Heart right ventricle (tissue), 16 donors: ENCODE results near the gene ESPL1. TPM values are rescaled to one million over a fixed set of nuclear protein-coding genes. Genes with fewer than 3 reads are reported as not detected.
A peak's percentile ranks its signal among the peaks of the same experiment; 100 is the strongest.

Source experiments
- ATAC-seq, 8 donors: fragments of 200-7000 bp; cut with Tn5 transposase; one replicate each; pipeline ENCODE4 v1.9.1; 2020; ENCODE audit warnings: mild to moderate bottlenecking in 8 of 8, moderate library complexity in 8 of 8, moderate number of reproducible peaks in 1 of 8
- DNase-seq, 2 donors: peaks; one replicate each; pipeline ENCODE4 v3.0.0-alpha.2; 2020
- H3K27ac ChIP-seq, 10 donors: fragments of 200-600 bp; sonication (generic) in 2 of 10; one replicate each; pipeline versions ENCODE4 v1.5.0 to v1.8.0; 2020 to 2022; ENCODE audit warnings: mild to moderate bottlenecking in 3 of 10
- H3K27me3 ChIP-seq, 7 donors: fragments of 200-600 bp; one replicate each; pipeline ENCODE4 v1.8.0; 2021 to 2022; ENCODE audit warnings: mild to moderate bottlenecking in 2 of 7
- H3K36me3 ChIP-seq, 9 donors: fragments of 200-600 bp; sonication (generic) in 1 of 9; one replicate each; pipeline versions ENCODE4 v1.5.0 to v1.8.0; 2020 to 2022; ENCODE audit warnings: mild to moderate bottlenecking in 2 of 9
- H3K4me1 ChIP-seq, 9 donors: fragments of 200-600 bp; sonication (generic) in 1 of 9; one replicate each; pipeline versions ENCODE4 v1.5.0 to v1.8.0; 2020 to 2022; ENCODE audit warnings: mild to moderate bottlenecking in 4 of 9
- H3K4me3 ChIP-seq, 10 donors: fragments of 200-600 bp; sonication (generic) in 2 of 10; one replicate each; pipeline versions ENCODE4 v1.5.0 to v1.8.0; 2020 to 2022; ENCODE audit warnings: mild to moderate bottlenecking in 7 of 10, moderate library complexity in 2 of 10
- H3K9me3 ChIP-seq, 11 donors: fragments of 200-600 bp in 10 of 11; sonication (generic) in 2 of 11; one replicate each; pipeline versions ENCODE4 v1.5.0 to v1.8.0; 2013 to 2022; ENCODE audit warnings: mild to moderate bottlenecking in 2 of 11, control low read depth in 1 of 11, moderate library complexity in 1 of 11
- WGBS, 2 donors: extraction: QIAGEN DNeasy Blood & Tissue Kit; methylation state at CpG; one replicate each; pipeline ENCODE4 v1.1.7; 2013; ENCODE audit warnings: inconsistent platforms in 1 of 2; 5-methylcytosine and 5-hydroxymethylcytosine counted together
- intact Hi-C, 10 donors: fragments of 100-400 bp; cut with DNase I; formaldehyde crosslinking; loops; one replicate each; pipeline versions ENCODE4 v1.11.1 to v1.14.2; 2022
- polyA plus RNA-seq, 2 donors: library from polyadenylated mRNA; stranded (reverse); fragments of 200-250 nt; gene quantifications; one replicate each; pipeline ENCODE4 v1.2.3, GENCODE V29; 2013
- total RNA-seq, 10 donors: library from RNA; stranded (reverse); fragmentation: NEBNext Ultra II Directional in 3 of 10; extraction: Animal tissue kit (Norgen Biotek cat#: 25700) in 3 of 10; gene quantifications; one replicate each; pipeline versions ENCODE4 v1.2.1 to v1.2.4, GENCODE V29; 2021 to 2023
- TF ChIP-seq, protein P1 (sequence below), 9 donors: fragments of 200-600 bp; sonication (generic) in 2 of 9; IDR thresholded peaks; one replicate each; pipeline versions ENCODE4 v1.5.0 to v1.8.0; 2021 to 2022; ENCODE audit warnings: antibody characterized with exemption in 9 of 9, mild to moderate bottlenecking in 5 of 9, moderate library complexity in 1 of 9
- donor health status: Arrhythmogenic right ventricular cardiomyopathy.
- donor health status: ischemic (EF 13 %, LVEDD 7.1; RV severe dilation, severe dysfunction).
- donor health status: healthy with polysubstance abuse.
- donor health status: DM: no; HTN: yes; CAD: no.
- donor health status: DM: no; HTN: no; CAD: no.
- donor health status: ischemic (EF 25% LVEDD 6.9; RV normal size, moderate dysfunction).
- donor health status: ischemic (EF 25% LVEDD 5.7; RV mildly dilated, moderate dysfunction).
- donor health status: healthy.
- donor health status: DM: yes; HTN: yes; CAD: no.
- donor health status: Ischemic cardiomyopathy.
- donor health status: ischemic (EF 35%, LVEDD 5.7; RV mildly dilated, moderate dysfunction).
- donor health status: nonischemic (EF 11% LVEDD 7.7; RV severe dilation, severe dysfunction).
- donor health status: DM: yes; HTN: yes; CAD: no.
- donor health status: PGD.
- donor health status: ischemic (EF 29% LVEDD 5.4; RV normal size, mild dysfunction).
- donor health status: nonischemic (EF 23%, LVEDD 6.1; RV moderate dilation, normal function).

ESPL1 gene
- total and polyA plus RNA-seq, 12 donors, result 0.04 to 3.1 (median 0.35) TPM

DNA sequence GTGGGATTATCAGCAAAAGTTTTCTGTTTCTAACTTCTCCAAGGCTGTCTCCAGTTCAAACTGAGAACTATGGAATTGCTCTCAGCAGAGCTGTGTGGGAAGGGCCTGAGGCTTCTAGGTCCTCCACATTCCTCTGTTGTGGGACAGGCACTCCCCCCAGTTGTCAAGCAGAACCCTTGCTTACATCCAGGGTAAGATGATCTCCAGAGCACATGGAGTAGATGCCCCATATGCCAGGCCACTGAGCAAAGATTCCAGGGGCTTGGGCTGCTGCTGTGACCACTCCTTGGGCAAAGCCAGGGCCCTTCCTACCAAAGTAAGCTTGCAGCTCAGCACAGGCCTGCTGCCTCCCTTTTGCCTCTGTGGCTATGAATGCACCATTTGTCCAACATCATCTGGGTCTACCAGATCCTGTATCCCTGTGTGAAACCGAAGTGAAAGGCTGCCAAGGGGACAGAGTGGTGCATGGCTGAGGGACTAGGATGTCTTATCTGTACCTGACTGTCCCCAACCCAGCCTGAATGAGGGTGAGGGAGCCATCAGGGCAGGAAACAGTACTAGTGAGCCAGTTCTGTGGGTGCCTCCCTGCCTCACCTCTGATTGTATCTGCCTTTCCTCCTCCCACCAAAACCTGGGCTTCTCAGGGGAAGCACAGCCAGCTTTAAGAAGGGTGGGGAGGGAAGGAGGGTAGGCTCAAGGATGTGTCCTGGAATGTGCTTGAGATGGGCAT is 13.1 kb upstream of the ESPL1 start:
- TF ChIP-seq, protein P1, sequence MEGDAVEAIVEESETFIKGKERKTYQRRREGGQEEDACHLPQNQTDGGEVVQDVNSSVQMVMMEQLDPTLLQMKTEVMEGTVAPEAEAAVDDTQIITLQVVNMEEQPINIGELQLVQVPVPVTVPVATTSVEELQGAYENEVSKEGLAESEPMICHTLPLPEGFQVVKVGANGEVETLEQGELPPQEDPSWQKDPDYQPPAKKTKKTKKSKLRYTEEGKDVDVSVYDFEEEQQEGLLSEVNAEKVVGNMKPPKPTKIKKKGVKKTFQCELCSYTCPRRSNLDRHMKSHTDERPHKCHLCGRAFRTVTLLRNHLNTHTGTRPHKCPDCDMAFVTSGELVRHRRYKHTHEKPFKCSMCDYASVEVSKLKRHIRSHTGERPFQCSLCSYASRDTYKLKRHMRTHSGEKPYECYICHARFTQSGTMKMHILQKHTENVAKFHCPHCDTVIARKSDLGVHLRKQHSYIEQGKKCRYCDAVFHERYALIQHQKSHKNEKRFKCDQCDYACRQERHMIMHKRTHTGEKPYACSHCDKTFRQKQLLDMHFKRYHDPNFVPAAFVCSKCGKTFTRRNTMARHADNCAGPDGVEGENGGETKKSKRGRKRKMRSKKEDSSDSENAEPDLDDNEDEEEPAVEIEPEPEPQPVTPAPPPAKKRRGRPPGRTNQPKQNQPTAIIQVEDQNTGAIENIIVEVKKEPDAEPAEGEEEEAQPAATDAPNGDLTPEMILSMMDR (IDR thresholded peaks at IDR 0.05), result no peak
- 84 to 91% methylated on average over 1 of the region's 1 CpG for WGBS, 2 donors
- DNase-seq, result no peak
- no peak overlapping the region for H3K4me3 ChIP-seq
- ATAC-seq, result no peak
- intact Hi-C loops, result loop anchor here in 6 of 10 donors (5.0 kb wide), 2 partner anchors 32 to 43 kb away; no protein-coding TSS in a partner anchor
- H3K27ac ChIP-seq, result no peak overlapping the region
- peaks cover 16 to 39% (median 25%) of the 10 kb centered on the region in 9 donors for H3K4me1 ChIP-seq
- H3K9me3 ChIP-seq, result no peaks in the 10 kb centered on the region
- H3K36me3 ChIP-seq, result peaks cover 0 to 31% (median 14%) of the 10 kb centered on the region in 9 donors
- H3K27me3 ChIP-seq, result no peaks in the 10 kb centered on the region

DNA sequence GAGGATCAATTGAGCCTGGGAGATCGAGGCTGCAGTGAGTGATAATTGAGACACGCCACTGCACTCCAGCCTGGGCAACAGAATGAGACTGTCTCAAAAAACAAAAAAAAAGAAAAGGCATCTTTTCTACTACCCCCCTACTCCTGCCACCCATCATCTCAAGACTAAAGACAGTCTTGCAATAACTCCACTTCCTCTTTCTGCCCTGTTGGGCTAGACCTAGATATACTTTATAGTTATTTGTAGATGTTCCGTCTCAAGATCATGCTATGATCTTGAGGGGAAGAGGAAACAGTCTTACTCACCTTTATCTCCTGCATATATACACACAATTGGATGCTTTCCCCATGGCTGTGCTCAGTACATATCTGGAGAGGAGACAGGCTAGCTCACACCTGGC is 12.1 kb upstream of the ESPL1 start:
- Histone ChIP-seq H3K4me1 (peaks cover 14 to 33% (median 19%) of the 10 kb centered on the region in 9 donors), H3K9me3 (no peaks in the 10 kb centered on the region), H3K27me3 (no peaks in the 10 kb centered on the region), H3K27ac (no peak overlapping the region), H3K36me3 (peaks cover 0 to 31% (median 14%) of the 10 kb centered on the region in 9 donors), H3K4me3 (no peak overlapping the region)
- WGBS, 2 donors, result 88% methylated on average over 3 of the region's 3 CpGs
- TF ChIP-seq, protein P1 (IDR thresholded peaks at IDR 0.05), result no peak
- ATAC-seq, result no peak
- DNase-seq, result no peak
- intact Hi-C loops, result no loop called here

DNA sequence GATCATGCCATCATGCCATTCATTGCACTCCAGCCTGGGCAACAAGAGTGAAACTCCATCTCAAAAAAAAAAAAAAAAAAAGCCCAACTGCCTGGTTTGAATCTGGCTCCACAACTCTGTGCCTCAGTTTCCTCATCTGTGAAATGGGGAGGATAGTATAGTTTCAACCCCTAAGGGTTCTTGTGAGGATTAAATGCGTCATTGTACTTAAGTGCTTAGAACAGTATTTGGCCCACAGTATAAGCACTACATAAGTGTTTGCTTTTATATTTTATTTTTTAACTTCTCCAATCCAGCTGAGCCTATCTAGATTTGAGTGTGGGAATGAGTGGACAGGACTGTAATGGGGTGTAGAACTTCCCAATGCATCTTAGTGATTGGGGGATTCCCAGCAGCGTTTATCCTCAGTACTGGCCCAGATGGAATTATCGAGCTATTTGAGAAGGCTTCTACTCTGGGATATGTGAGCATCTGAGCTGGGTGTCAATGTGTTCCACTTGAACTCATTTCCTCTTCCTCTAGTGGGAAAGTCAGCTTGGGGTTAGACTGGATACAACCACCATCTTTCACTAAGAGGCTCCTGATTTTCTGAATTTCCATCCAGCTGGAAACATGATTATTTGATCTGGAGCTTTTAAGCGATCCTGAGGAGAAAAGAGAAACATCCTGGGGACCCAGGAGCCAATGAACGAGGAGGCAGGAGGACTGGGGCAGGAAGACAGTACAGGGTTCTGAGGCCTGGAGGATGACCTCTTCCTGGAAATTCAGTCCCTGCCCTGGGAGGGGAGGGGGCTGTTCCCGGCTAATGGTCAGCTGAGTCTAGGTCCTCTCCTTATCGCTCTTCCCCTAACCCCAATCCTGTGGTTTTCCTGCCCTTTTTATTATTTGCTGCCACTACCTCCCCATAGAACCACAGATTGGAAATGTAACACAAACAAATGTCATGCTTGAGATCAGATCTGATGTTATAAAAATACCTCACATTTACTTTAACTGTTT is 9.3 kb upstream of the ESPL1 start:
- no peaks in the 10 kb centered on the region for H3K9me3 ChIP-seq
- 53 to 59% methylated on average over 7 of the region's 7 CpGs for WGBS, 2 donors
- TF ChIP-seq, protein P1 (IDR thresholded peaks at IDR 0.05), result no peak
- H3K4me1 ChIP-seq, result peaks cover 0 to 11% (median 0%) of the 10 kb centered on the region in 9 donors
- DNase-seq, result no peak
- H3K27me3 ChIP-seq, result no peaks in the 10 kb centered on the region
- H3K36me3 ChIP-seq, result peaks cover 0 to 23% (median 6%) of the 10 kb centered on the region in 9 donors
- ATAC-seq, result peak in 3 of 8 donors; percentile 29 to 67 (median 49)
- H3K4me3 ChIP-seq, result no peak overlapping the region
- peak overlapping the region in 4 of 10 donors; percentile 21 to 52 (median 50) for H3K27ac ChIP-seq
- intact Hi-C loops, result no loop called here

DNA sequence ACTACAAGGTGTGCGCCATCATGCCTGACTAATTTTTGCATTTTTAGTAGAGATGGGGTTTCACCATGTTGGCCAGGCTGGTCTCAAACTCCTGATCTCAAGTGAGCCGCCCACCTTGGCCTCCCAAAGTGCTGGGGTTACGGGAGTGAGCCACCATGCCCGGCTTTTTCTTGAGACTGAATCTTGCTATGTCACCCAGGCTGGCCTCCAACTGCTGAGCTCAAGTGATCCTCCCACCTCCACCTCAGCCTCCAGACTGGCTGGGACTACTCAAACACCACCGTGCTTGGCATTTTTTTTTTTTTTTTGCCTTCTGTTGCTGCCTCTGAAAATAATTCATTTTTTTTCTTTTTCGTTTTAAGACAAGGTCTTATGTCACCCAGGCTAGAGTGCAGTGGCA is 8.2 kb upstream of the ESPL1 start:
- H3K4me1 ChIP-seq, result peaks cover 0 to 8% (median 0%) of the 10 kb centered on the region in 9 donors
- H3K4me3 ChIP-seq, result no peak overlapping the region
- H3K36me3 ChIP-seq, result peaks cover 0 to 13% (median 2%) of the 10 kb centered on the region in 9 donors
- no peaks in the 10 kb centered on the region for H3K27me3 ChIP-seq
- DNase-seq (no peak), ATAC-seq (no peak)
- no peak overlapping the region for H3K27ac ChIP-seq
- intact Hi-C loops, result no loop called here
- H3K9me3 ChIP-seq, result no peaks in the 10 kb centered on the region
- 86 to 91% methylated on average over 6 of the region's 6 CpGs for WGBS, 2 donors
- TF ChIP-seq, protein P1 (IDR thresholded peaks at IDR 0.05), result no peak
